Measurements from ENCODE around the gene TENT5C.

GRCh38 chr1:117632269-117633067 lies 26.6 kb downstream of the TENT5C start:
- TF ChIP-seq CTCF (conservative IDR thresholded peaks at IDR 0.05; ENCODE audit: low read length), result no peak
- TF ChIP-seq EZH2phosphoT487 (IDR thresholded peaks at IDR 0.05; ENCODE audit: borderline replicate concordance), result no peak
